Omental fat pad (tissue), 4 donors: Measurements from ENCODE around the gene PHF2. TPM values are rescaled to one million over a fixed set of nuclear protein-coding genes. Genes with fewer than 3 reads are reported as not detected.

Experiments
- ATAC-seq: fragments of 150-250 bp; one replicate; pipeline ENCODE4 v1.9.1; 2016; ENCODE audit warnings: mild to moderate bottlenecking, moderate library complexity; ENCODE audit not compliant: low FRiP score
- DNase-seq: peaks from one replicate; pipeline ENCODE4 v3.0.0-alpha.2; 2019; ENCODE audit warnings: low spot score
- total RNA-seq, 4 donors: library from RNA; depleted of rRNA; stranded (reverse); fragments of >200 nt; gene quantifications; one replicate each; pipeline ENCODE4 v1.1.0, GENCODE V29; 2016
- TF ChIP-seq, protein P1 (sequence below), 3 donors: fragments of 450-650 bp; IDR thresholded peaks; one replicate each; pipeline ENCODE4 v1.5.1; 2016 to 2017; ENCODE audit warnings: antibody characterized with exemption in 3 of 3, mild to moderate bottlenecking in 3 of 3, moderate library complexity in 2 of 3

The PHF2 gene
- total RNA-seq, 4 donors from 2014 or later: 15.8 to 24.5 (median 20.4) TPM

DNA sequence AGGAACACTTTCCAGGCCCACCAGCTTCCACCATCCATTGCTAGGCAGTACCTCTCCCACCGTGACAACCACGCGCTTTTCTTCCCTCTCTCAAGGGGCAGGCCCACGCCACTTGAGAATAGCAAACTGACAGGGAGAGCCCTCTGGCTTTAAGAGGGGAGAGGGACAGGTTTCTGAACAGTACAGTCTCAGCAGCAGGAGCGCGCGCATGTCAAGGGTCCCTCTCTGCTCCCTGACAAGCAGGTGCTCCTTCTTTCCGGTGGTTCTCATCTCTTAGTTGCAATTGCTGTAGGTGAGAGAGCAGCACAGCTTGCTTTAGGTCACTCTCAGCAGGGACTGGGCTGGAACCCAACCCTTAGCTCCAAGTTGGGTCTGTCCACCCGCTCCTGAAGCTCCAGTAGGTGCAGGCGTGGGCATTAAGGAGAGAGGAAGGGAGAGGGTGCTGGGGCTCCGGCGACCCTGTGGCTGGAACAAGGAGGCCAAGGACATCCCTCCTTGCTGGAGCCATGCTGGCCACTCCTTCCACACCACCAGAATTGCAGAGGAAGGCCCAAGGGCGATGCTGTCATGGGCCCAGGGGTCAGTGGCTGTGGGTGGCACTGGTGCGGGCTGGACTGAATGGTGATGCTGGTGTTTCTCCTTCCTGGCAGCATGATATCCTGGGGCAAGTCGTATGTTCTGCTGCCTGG is 9.0 kb upstream of the PHF2 start:
- no peak for DNase-seq
- TF ChIP-seq, protein P1, sequence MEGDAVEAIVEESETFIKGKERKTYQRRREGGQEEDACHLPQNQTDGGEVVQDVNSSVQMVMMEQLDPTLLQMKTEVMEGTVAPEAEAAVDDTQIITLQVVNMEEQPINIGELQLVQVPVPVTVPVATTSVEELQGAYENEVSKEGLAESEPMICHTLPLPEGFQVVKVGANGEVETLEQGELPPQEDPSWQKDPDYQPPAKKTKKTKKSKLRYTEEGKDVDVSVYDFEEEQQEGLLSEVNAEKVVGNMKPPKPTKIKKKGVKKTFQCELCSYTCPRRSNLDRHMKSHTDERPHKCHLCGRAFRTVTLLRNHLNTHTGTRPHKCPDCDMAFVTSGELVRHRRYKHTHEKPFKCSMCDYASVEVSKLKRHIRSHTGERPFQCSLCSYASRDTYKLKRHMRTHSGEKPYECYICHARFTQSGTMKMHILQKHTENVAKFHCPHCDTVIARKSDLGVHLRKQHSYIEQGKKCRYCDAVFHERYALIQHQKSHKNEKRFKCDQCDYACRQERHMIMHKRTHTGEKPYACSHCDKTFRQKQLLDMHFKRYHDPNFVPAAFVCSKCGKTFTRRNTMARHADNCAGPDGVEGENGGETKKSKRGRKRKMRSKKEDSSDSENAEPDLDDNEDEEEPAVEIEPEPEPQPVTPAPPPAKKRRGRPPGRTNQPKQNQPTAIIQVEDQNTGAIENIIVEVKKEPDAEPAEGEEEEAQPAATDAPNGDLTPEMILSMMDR (IDR thresholded peaks at IDR 0.05): no peak
- ATAC-seq: no peak

DNA sequence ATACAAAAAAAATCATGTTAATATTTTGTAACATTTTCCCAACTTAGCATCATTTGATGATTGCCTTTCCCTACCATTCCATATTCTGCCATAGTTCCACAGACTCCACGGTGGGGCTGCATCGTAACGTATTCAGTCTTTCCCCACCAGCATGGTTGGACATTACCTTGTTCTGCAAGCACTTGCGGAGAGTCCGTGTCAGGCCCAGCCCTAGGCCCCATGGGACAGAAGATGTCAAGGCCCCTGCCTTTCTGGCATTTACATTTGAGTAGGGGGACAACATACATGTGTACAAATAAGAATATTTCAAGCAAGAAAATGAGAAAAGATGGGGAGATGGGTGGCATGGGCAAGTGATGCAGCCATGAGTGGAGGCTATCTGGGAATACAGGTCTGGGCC is 8.2 kb upstream of the PHF2 start:
- DNase-seq (no peak), ATAC-seq (no peak)
- TF ChIP-seq, protein P1 (IDR thresholded peaks at IDR 0.05): no peak

GRCh38 chr9:93569621-93570174 is 6.7 kb upstream of the PHF2 start:
- TF ChIP-seq, protein P1 (IDR thresholded peaks at IDR 0.05): no peak
- DNase-seq (no peak), ATAC-seq (no peak)

DNA sequence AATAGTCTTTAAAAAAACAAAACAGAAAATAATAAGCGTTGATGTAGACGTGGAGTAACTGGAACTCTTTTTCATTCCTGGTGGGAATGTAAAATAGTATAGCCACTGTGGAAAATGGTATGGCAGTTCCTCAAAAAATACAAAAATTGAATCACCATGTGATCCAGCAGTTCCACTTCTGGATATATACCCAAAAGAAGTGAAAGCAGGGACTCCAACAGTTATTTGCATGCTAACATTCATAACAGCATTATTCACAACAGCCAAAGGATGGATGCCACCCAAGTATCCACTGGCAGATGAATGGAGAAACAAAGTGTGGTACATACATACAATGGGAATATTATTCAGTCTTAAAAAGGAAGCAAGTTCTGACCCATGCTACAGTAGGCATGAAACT is 4.2 kb upstream of the PHF2 start:
- TF ChIP-seq, protein P1 (IDR thresholded peaks at IDR 0.05): no peak
- ATAC-seq: no peak
- no peak for DNase-seq

- ATAC-seq (no peak), DNase-seq (no peak)
- TF ChIP-seq, protein P1 (IDR thresholded peaks at IDR 0.05): no peak
Measured at GRCh38 chr9:93572636-93573515, 3.5 kb upstream of the PHF2 start.

DNA sequence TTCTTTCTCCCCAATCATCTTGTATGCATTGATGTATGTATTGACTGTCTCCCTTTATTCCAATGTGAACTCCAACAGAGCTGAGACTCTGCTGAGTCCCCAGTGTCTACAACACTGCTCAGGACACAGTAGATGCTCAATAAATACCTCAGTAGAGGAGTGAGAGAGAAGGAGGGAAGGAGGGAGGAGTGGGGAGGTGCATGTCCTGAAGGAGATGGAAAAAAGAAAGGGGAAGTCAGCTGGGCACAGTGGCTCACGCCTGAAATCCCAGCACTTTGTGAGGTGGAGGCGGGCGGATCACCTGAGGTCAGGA is 2.9 kb upstream of the PHF2 start:
- TF ChIP-seq, protein P1 (IDR thresholded peaks at IDR 0.05): no peak
- DNase-seq: no peak
- no peak for ATAC-seq
